HFFc6 (cell line): ENCODE data around the gene TCF20. TPM values are rescaled to one million over a fixed set of nuclear protein-coding genes. Genes with fewer than 3 reads are reported as not detected.

Source experiments
- DNase-seq: peaks from one replicate; pipeline ENCODE4 v3.0.0-alpha.2; 2018
- H3K27ac Mint-ChIP-seq: 2 replicates; pipeline ENCODE4 v1.8.0; 2020; ENCODE audit warnings: mild to moderate bottlenecking, mixed read lengths
- H3K27me3 Mint-ChIP-seq: 2 replicates; pipeline ENCODE4 v1.8.0; 2021; ENCODE audit warnings: mild to moderate bottlenecking, moderate library complexity, mixed read lengths; ENCODE audit not compliant: insufficient read depth
- H3K36me3 Mint-ChIP-seq: 2 replicates; pipeline ENCODE4 v1.8.0; 2021; ENCODE audit warnings: low read depth, mixed read lengths
- H3K4me1 Mint-ChIP-seq: 2 replicates; pipeline ENCODE4 v1.8.0; 2020; ENCODE audit warnings: low read depth, mixed read lengths
- H3K4me3 Mint-ChIP-seq: 2 replicates; pipeline ENCODE4 v1.8.0; 2020; ENCODE audit warnings: mild to moderate bottlenecking, moderate library complexity, mixed read lengths
- H3K9me3 Mint-ChIP-seq: 2 replicates; pipeline ENCODE4 v1.8.0; 2020; ENCODE audit warnings: mild to moderate bottlenecking, mixed read lengths
- CTCF ChIP-seq: fragments of 200-600 bp; sonication (generic); IDR thresholded peaks from 2 replicates; pipeline ENCODE4 v1.5.0; 2021; ENCODE audit warnings: antibody characterized with exemption, mild to moderate bottlenecking
- total RNA-seq, 6 experiments: library from RNA; stranded (reverse); fragmentation: NEBNext Ultra II Directional; extraction: Animal tissue kit (Norgen Biotek cat#: 25700); gene quantifications; 2 replicates in 1 of 6; 3 replicates in 5 of 6; pipeline ENCODE4 v1.2.3, GENCODE V29; 2021

The TCF20 gene
- total RNA-seq, 6 experiments from 2014 or later: 26.7 to 33.4 (median 30.1) TPM

DNA sequence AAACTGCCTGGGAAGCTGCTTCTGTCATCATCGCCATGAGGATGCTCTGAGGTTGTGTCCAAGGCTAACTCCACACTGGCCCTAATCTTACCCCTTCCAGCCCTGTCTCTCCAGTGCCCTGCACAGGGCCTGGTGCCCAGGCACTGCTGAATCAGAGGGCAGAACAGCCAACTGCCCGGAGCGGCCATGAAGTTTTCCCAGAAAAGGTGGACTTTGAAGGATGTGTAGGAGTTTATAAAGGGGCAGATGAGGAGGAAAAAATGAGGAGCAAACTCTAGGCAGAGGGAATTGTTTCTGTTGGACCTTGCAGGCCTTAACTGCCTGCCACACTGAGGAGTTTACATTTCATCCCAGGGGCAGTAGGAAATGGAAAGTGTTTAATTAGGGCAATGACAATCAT, 39.4 kb upstream of the TCF20 start:
- H3K4me3 Mint-ChIP-seq: no peak overlapping the region
- no peak overlapping the region for H3K27ac Mint-ChIP-seq
- H3K9me3 Mint-ChIP-seq: no peaks in the 10 kb centered on the region
- no peaks in the 10 kb centered on the region for H3K4me1 Mint-ChIP-seq
- no peak for TF ChIP-seq CTCF
- no peak for DNase-seq
- H3K27me3 Mint-ChIP-seq: peaks cover 51% of the 10 kb centered on the region
- no peaks in the 10 kb centered on the region for H3K36me3 Mint-ChIP-seq

- TF ChIP-seq CTCF: 0 out of 2 replicates have a peak, but pooled peaks have one; percentile 9
- Mint-ChIP-seq H3K27me3 (peaks cover 58% of the 10 kb centered on the region), H3K9me3 (no peaks in the 10 kb centered on the region), H3K4me1 (no peaks in the 10 kb centered on the region), H3K27ac (no peak overlapping the region), H3K36me3 (no peaks in the 10 kb centered on the region), H3K4me3 (no peak overlapping the region)
- DNase-seq: no peak
Observed at GRCh38 chr22:42308892-42309468, 38.5 kb upstream of the TCF20 start.

- H3K36me3 Mint-ChIP-seq: no peaks in the 10 kb centered on the region
- H3K9me3 Mint-ChIP-seq: no peaks in the 10 kb centered on the region
- no peaks in the 10 kb centered on the region for H3K4me1 Mint-ChIP-seq
- no peak overlapping the region for H3K4me3 Mint-ChIP-seq
- H3K27me3 Mint-ChIP-seq: peaks cover 58% of the 10 kb centered on the region
- H3K27ac Mint-ChIP-seq: no peak overlapping the region
- DNase-seq: no peak
- no peak for TF ChIP-seq CTCF
Observed at GRCh38 chr22:42307806-42308563, 37.5 kb upstream of the TCF20 start.

DNA sequence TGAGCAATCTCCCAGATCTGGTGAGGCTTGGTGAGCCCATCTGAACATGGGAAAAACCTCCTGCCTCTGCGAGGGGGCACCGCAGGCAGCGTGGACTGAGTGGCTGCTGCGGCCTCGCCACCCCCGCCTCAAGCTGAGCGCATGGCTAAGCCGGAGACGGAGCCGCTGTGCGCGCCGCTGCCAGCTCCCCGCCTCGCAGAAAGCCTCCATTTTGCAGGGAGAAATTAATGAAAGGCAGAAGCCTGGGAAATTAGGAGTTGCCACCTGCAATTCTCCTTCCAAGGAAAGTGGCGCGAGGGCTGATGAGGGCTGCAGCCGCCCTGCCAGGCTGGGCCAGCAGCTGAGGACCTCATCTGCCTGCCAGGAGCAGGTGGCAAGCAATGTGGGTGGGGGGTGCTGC, 35.6 kb upstream of the TCF20 start:
- DNase-seq: no peak
- no peaks in the 10 kb centered on the region for H3K36me3 Mint-ChIP-seq
- no peak overlapping the region for H3K4me3 Mint-ChIP-seq
- H3K9me3 Mint-ChIP-seq: no peaks in the 10 kb centered on the region
- TF ChIP-seq CTCF: no peak
- H3K27me3 Mint-ChIP-seq: peaks cover 53% of the 10 kb centered on the region
- H3K4me1 Mint-ChIP-seq: no peaks in the 10 kb centered on the region
- H3K27ac Mint-ChIP-seq: no peak overlapping the region

- Mint-ChIP-seq H3K36me3 (no peaks in the 10 kb centered on the region), H3K4me1 (no peaks in the 10 kb centered on the region), H3K27me3 (peaks cover 41% of the 10 kb centered on the region), H3K4me3 (no peak overlapping the region), H3K9me3 (no peaks in the 10 kb centered on the region), H3K27ac (no peak overlapping the region)
- DNase-seq: no peak
- no peak for TF ChIP-seq CTCF
Observed at GRCh38 chr22:42304324-42304790, 33.9 kb upstream of the TCF20 start.
